CD4-positive, alpha-beta memory T cell (primary cell): ENCODE data around the gene VPS13D. TPM values are rescaled to one million over a fixed set of nuclear protein-coding genes. Genes with fewer than 3 reads are reported as not detected.
"Not testable (repeated sequence)": the region's sequence is repeated elsewhere in the genome, so short reads cannot be mapped to it uniquely, and the experiment has no call there.

Source experiments
- CTCF ChIA-PET: fragments of 350-600 bp; sonication (Branson Sonifier 250); formaldehyde crosslinking; loops from one replicate; lab custom pipeline; 2021; ENCODE audit warnings: inconsistent platforms; ENCODE audit not compliant: partially characterized antibody; lab: Charles Lee
- POLR2A ChIA-PET: fragments of 350-600 bp; sonication (Branson Sonifier 250); formaldehyde crosslinking; loops from one replicate; lab custom pipeline; 2021; ENCODE audit not compliant: partially characterized antibody; lab: Charles Lee
- DNase-seq, 5 donors: peaks; one replicate each; pipeline versions ENCODE4 v3.0.0 to v3.0.0-alpha.2; 2020 to 2022; ENCODE audit warnings: mixed read lengths in 1 of 5
- H3K27ac ChIP-seq: one replicate; pipeline ENCODE4 v1.7.0; 2013; ENCODE audit warnings: low read depth, low read length
- H3K27me3 ChIP-seq: 2 replicates; pipeline ENCODE4 v1.7.0; 2013; ENCODE audit warnings: mild to moderate bottlenecking, low read length, moderate library complexity; ENCODE audit not compliant: insufficient read depth
- H3K36me3 ChIP-seq: 2 replicates; pipeline ENCODE4 v1.7.0; 2013; ENCODE audit warnings: mild to moderate bottlenecking, low read length, moderate library complexity; ENCODE audit not compliant: insufficient read depth
- H3K4me1 ChIP-seq: 2 replicates; pipeline ENCODE4 v1.7.0; 2013; ENCODE audit warnings: mild to moderate bottlenecking, low read length, moderate library complexity; ENCODE audit not compliant: insufficient read depth
- H3K4me3 ChIP-seq, 2 donors: one replicate each; pipeline ENCODE4 v1.7.0; 2013; ENCODE audit warnings: low read length in 2 of 2, mild to moderate bottlenecking in 1 of 2
- H3K9me3 ChIP-seq, 2 donors: one replicate each; pipeline ENCODE4 v1.7.0; 2013; ENCODE audit warnings: low read length in 2 of 2, control low read depth in 1 of 2; ENCODE audit not compliant: control insufficient read depth in 1 of 2
- H3K27ac Mint-ChIP-seq, 7 donors: one replicate each; pipeline ENCODE4 v1.8.0; 2020 to 2021; ENCODE audit warnings: mixed read lengths in 7 of 7, mild to moderate bottlenecking in 6 of 7, inconsistent platforms in 3 of 7, moderate library complexity in 3 of 7
- H3K27me3 Mint-ChIP-seq, 2 donors: one replicate each; pipeline ENCODE4 v1.8.0; 2020 to 2021; ENCODE audit warnings: mixed read lengths in 2 of 2
- H3K36me3 Mint-ChIP-seq, 2 donors: one replicate each; pipeline ENCODE4 v1.8.0; 2020 to 2021; ENCODE audit warnings: mixed read lengths in 2 of 2, inconsistent platforms in 1 of 2, mild to moderate bottlenecking in 1 of 2
- H3K4me1 Mint-ChIP-seq, 4 donors: one replicate each; pipeline ENCODE4 v1.8.0; 2020 to 2021; ENCODE audit warnings: mixed read lengths in 4 of 4, mild to moderate bottlenecking in 1 of 4
- H3K4me3 Mint-ChIP-seq, 8 donors: one replicate each; pipeline ENCODE4 v1.8.0; 2020 to 2021; ENCODE audit warnings: mixed read lengths in 8 of 8, mild to moderate bottlenecking in 7 of 8, moderate library complexity in 6 of 8, inconsistent platforms in 3 of 8
- H3K9me3 Mint-ChIP-seq, 8 donors: one replicate each; pipeline ENCODE4 v1.8.0; 2020 to 2021; ENCODE audit warnings: mixed read lengths in 8 of 8, mild to moderate bottlenecking in 5 of 8, inconsistent platforms in 3 of 8, moderate library complexity in 1 of 8
- intact Hi-C: fragments of 100-400 bp; cut with micrococcal nuclease; formaldehyde crosslinking; loops from one replicate; pipeline ENCODE4 v1.15.1; 2023
- polyA plus RNA-seq, 2 donors: library from polyadenylated mRNA; unstranded; fragments of 300-500 nt; fragmentation: Illumina TruSeq; gene quantifications; one replicate each; pipeline ENCODE4 v1.2.3, GENCODE V29; 2021
- total RNA-seq, 2 experiments: library from RNA; stranded (reverse); gene quantifications; one replicate each; pipeline ENCODE4 v1.2.3, GENCODE V29; 2021

The VPS13D gene
- total and polyA plus RNA-seq, 4 experiments from 2014 or later, result 10.2 to 96.3 (median 52.5) TPM

DNA sequence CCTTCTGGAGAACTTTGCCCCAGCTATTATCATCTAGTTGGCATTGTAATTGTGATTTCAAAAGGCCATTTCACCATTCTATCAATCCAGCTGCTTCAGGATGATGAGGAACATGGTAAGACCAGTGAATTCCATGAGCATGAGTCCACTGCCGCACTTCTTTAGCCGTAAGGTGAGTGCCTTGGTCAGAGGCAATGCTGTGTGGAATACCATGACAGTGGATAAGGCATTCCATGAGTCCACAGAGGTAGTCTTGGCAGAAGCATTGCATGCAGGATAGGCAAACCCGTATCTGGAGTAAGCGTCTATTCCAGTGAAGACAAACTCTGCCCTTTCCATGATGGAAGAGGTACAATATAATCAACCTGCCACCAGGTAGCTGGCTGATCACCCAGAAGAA, 160.5 kb downstream of the VPS13D start:
- H3K27me3 ChIP-seq, H3K4me3 Mint-ChIP-seq, POLR2A ChIA-PET, H3K27me3 Mint-ChIP-seq, intact Hi-C loops, H3K4me3 ChIP-seq, H3K27ac ChIP-seq, DNase-seq, H3K9me3 ChIP-seq, CTCF ChIA-PET: not testable (repeated sequence)
- peaks cover 19 to 44% (median 22%) of the 10 kb centered on the region in 4 donors for H3K4me1 Mint-ChIP-seq
- H3K36me3 Mint-ChIP-seq, result peaks cover 55 to 66% of the 10 kb centered on the region in 2 donors
- H3K9me3 Mint-ChIP-seq, result peaks cover 4 to 22% (median 14%) of the 10 kb centered on the region in 8 donors
- Histone ChIP-seq H3K4me1 (peaks cover 20% of the 10 kb centered on the region), H3K36me3 (peaks cover 11% of the 10 kb centered on the region)
- H3K27ac Mint-ChIP-seq, result peak overlapping the region in 1 of 7 donors; percentile 41

- Histone ChIP-seq H3K27me3 (no peaks in the 10 kb centered on the region), H3K36me3 (peaks cover 23% of the 10 kb centered on the region), H3K27ac (no peak overlapping the region), H3K4me3 (no peak overlapping the region), H3K4me1 (peaks cover 18% of the 10 kb centered on the region), H3K9me3 (no peaks in the 10 kb centered on the region)
- Mint-ChIP-seq H3K4me3 (peak overlapping the region in 5 of 8 donors; percentile 5 to 58 (median 37)), H3K9me3 (no peaks in the 10 kb centered on the region), H3K27ac (peak overlapping the region in 6 of 7 donors; percentile 19 to 69 (median 51)), H3K27me3 (no peaks in the 10 kb centered on the region), H3K36me3 (peaks cover 29 to 44% of the 10 kb centered on the region in 2 donors), H3K4me1 (peaks cover 14 to 33% (median 16%) of the 10 kb centered on the region in 4 donors)
- DNase-seq, result no peak
- ChIA-PET CTCF (interaction anchor here (2.0 kb wide), 1 partner anchor 221 kb away, joined by 5 read pairs; the partner anchor contains the start of gene DHRS3), POLR2A (interaction anchor here (0.7 to 1.1 kb wide), 2 partner anchors 12 to 221 kb away, joined by 4 read pairs; no protein-coding TSS in a partner anchor)
- intact Hi-C loops, result no loop called here
Observed at GRCh38 chr1:12397462-12398450, 167.9 kb downstream of the VPS13D start.

GRCh38 chr1:12398479-12398878, 168.6 kb downstream of the VPS13D start:
- Mint-ChIP-seq H3K27ac (peak overlapping the region in 5 of 7 donors; percentile 20 to 54 (median 31)), H3K27me3 (no peaks in the 10 kb centered on the region), H3K4me3 (peak overlapping the region in 5 of 8 donors; percentile 3 to 58 (median 9)), H3K4me1 (peaks cover 14 to 33% (median 16%) of the 10 kb centered on the region in 4 donors), H3K36me3 (peaks cover 36 to 51% of the 10 kb centered on the region in 2 donors), H3K9me3 (no peaks in the 10 kb centered on the region)
- Histone ChIP-seq H3K4me1 (peaks cover 18% of the 10 kb centered on the region), H3K36me3 (peaks cover 28% of the 10 kb centered on the region), H3K4me3 (no peak overlapping the region), H3K27ac (no peak overlapping the region), H3K27me3 (no peaks in the 10 kb centered on the region), H3K9me3 (no peaks in the 10 kb centered on the region)
- ChIA-PET POLR2A (interaction anchor here (1.1 kb wide), 1 partner anchor 220 kb away, joined by 4 read pairs; no protein-coding TSS in a partner anchor), CTCF (interaction anchor here (0.8 to 2.0 kb wide), 2 partner anchors 24 to 220 kb away, joined by 3 to 5 read pairs; partner anchors contain the start of gene DHRS3)
- intact Hi-C loops, result no loop called here
- no peak for DNase-seq

GRCh38 chr1:12400027-12400693, 170.3 kb downstream of the VPS13D start:
- H3K4me1 ChIP-seq, result peaks cover 18% of the 10 kb centered on the region
- no peak overlapping the region for H3K4me3 ChIP-seq
- no peaks in the 10 kb centered on the region for H3K9me3 ChIP-seq
- H3K36me3 ChIP-seq, result peaks cover 36% of the 10 kb centered on the region
- H3K4me1 Mint-ChIP-seq, result peaks cover 14 to 33% (median 16%) of the 10 kb centered on the region in 4 donors
- no peaks in the 10 kb centered on the region for H3K27me3 ChIP-seq
- no peak overlapping the region for H3K4me3 Mint-ChIP-seq
- H3K27ac ChIP-seq, result no peak overlapping the region
- ChIA-PET CTCF (interaction anchor here (2.0 kb wide), 1 partner anchor 218 kb away, joined by 5 read pairs; the partner anchor contains the start of gene DHRS3), POLR2A (interaction anchor here (1.3 kb wide), 1 partner anchor 34 kb away, joined by 3 read pairs; no protein-coding TSS in a partner anchor)
- intact Hi-C loops, result no loop called here
- peak overlapping the region in 1 of 7 donors; percentile 2 for H3K27ac Mint-ChIP-seq
- no peak for DNase-seq
- no peaks in the 10 kb centered on the region for H3K27me3 Mint-ChIP-seq
- no peaks in the 10 kb centered on the region for H3K9me3 Mint-ChIP-seq
- H3K36me3 Mint-ChIP-seq, result peaks cover 40 to 59% of the 10 kb centered on the region in 2 donors

DNA sequence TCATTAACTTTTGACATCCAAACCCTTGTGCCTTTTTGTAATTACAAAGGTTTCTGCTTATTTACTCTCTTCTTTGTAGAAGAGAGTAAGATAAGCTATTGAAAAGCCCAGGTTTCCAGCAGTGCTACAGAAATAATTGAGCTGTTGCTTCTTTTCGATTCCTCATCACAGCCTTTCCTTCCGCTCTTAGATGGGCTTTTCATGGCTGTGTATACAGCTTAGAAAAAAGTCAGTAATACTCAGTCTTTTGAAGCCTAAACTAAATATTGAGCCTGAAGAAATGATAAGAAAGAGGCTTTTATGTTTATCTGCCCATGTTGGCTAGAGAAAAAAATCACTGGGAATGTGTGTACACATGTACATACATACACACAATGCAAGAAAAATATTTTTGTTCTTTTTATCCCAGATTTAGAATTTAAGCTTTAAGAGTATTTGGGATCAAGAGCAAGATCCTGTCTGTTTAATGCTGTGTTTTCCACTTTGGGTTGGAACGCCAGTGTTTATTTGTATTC, 172.4 kb downstream of the VPS13D start:
- Mint-ChIP-seq H3K4me1 (peaks cover 14 to 25% (median 19%) of the 10 kb centered on the region in 4 donors), H3K4me3 (no peak overlapping the region), H3K27me3 (no peaks in the 10 kb centered on the region), H3K36me3 (peaks cover 60 to 70% of the 10 kb centered on the region in 2 donors), H3K9me3 (no peaks in the 10 kb centered on the region), H3K27ac (no peak overlapping the region)
- POLR2A ChIA-PET, result no interaction called here
- no peak overlapping the region for H3K27ac ChIP-seq
- intact Hi-C loops, result no loop called here
- H3K4me1 ChIP-seq, result peaks cover 17% of the 10 kb centered on the region
- H3K27me3 ChIP-seq, result no peaks in the 10 kb centered on the region
- no peak overlapping the region for H3K4me3 ChIP-seq
- peaks cover 45% of the 10 kb centered on the region for H3K36me3 ChIP-seq
- no peaks in the 10 kb centered on the region for H3K9me3 ChIP-seq
- no peak for DNase-seq
- CTCF ChIA-PET, result no interaction called here

- DNase-seq, result no peak
- H3K27me3 Mint-ChIP-seq, result no peaks in the 10 kb centered on the region
- CTCF ChIA-PET, result no interaction called here
- H3K9me3 ChIP-seq, result no peaks in the 10 kb centered on the region
- H3K36me3 Mint-ChIP-seq, result peaks cover 65 to 74% of the 10 kb centered on the region in 2 donors
- H3K9me3 Mint-ChIP-seq, result no peaks in the 10 kb centered on the region
- H3K4me1 ChIP-seq, result peaks cover 10% of the 10 kb centered on the region
- H3K4me3 Mint-ChIP-seq, result no peak overlapping the region
- peaks cover 8 to 23% (median 15%) of the 10 kb centered on the region in 4 donors for H3K4me1 Mint-ChIP-seq
- no peak overlapping the region for H3K27ac ChIP-seq
- peaks cover 45% of the 10 kb centered on the region for H3K36me3 ChIP-seq
- intact Hi-C loops, result no loop called here
- no peak overlapping the region for H3K4me3 ChIP-seq
- H3K27ac Mint-ChIP-seq, result no peak overlapping the region
- POLR2A ChIA-PET, result no interaction called here
- H3K27me3 ChIP-seq, result no peaks in the 10 kb centered on the region
Observed at GRCh38 chr1:12402842-12403241, 173.0 kb downstream of the VPS13D start.
